GM21447 (cell line): ENCODE results near the gene BRD9.
"Not testable (repeated sequence)": the region's sequence is repeated elsewhere in the genome, so short reads cannot be mapped to it uniquely, and the experiment has no call there.

ENCODE experiments used
- ATAC-seq: cut with Tn5 transposase; IDR thresholded peaks from one replicate; pipeline ENCODE4 v1.9.1; 2021; ENCODE audit not compliant: unreplicated experiment

BRD9 gene

GRCh38 chr5:846602-847091, 46.0 kb downstream of the BRD9 start:
- not testable (repeated sequence) for ATAC-seq

- ATAC-seq, result not testable (repeated sequence)
Observed at GRCh38 chr5:845676-846601, 46.7 kb downstream of the BRD9 start.

GRCh38 chr5:845031-845675, 47.4 kb downstream of the BRD9 start:
- ATAC-seq, result not testable (repeated sequence)

- ATAC-seq, result not testable (repeated sequence)
Observed at GRCh38 chr5:844426-844825, 48.2 kb downstream of the BRD9 start.

GRCh38 chr5:843926-844325, 48.7 kb downstream of the BRD9 start:
- not testable (repeated sequence) for ATAC-seq

GRCh38 chr5:843371-843770, 49.2 kb downstream of the BRD9 start:
- not testable (repeated sequence) for ATAC-seq

- not testable (repeated sequence) for ATAC-seq
Observed at GRCh38 chr5:842402-843221, 50.0 kb downstream of the BRD9 start.

- ATAC-seq, result not testable (repeated sequence)
Observed at GRCh38 chr5:841531-842401, 50.8 kb downstream of the BRD9 start.

GRCh38 chr5:840974-841435, 51.6 kb downstream of the BRD9 start:
- ATAC-seq, result not testable (repeated sequence)

- ATAC-seq, result not testable (repeated sequence)
Observed at GRCh38 chr5:840118-840973, 52.3 kb downstream of the BRD9 start.

GRCh38 chr5:838431-838851, 54.2 kb downstream of the BRD9 start:
- ATAC-seq, result not testable (repeated sequence)

- ATAC-seq, result not testable (repeated sequence)
Observed at GRCh38 chr5:837621-838121, 54.9 kb downstream of the BRD9 start.

GRCh38 chr5:835933-836612, 56.5 kb downstream of the BRD9 start:
- not testable (repeated sequence) for ATAC-seq

GRCh38 chr5:834013-834412, 58.6 kb downstream of the BRD9 start:
- not testable (repeated sequence) for ATAC-seq

- not testable (repeated sequence) for ATAC-seq
Observed at GRCh38 chr5:828194-828593, 64.4 kb downstream of the BRD9 start.

- not testable (repeated sequence) for ATAC-seq
Observed at GRCh38 chr5:825544-825943, 67.1 kb downstream of the BRD9 start.

- ATAC-seq, result no peak
Observed at GRCh38 chr5:821504-821903, 71.1 kb downstream of the BRD9 start.

GRCh38 chr5:820245-820644, 72.4 kb downstream of the BRD9 start:
- no peak for ATAC-seq
